ENCODE results near the gene DPF3.

Gene DPF3

GRCh38 chr14:72634691-72635616, 258.9 kb downstream of the DPF3 start:
- no peak for DNase-seq

GRCh38 chr14:72633551-72633950, 260.4 kb downstream of the DPF3 start:
- DNase-seq, result no peak

GRCh38 chr14:72632727-72633126, 261.2 kb downstream of the DPF3 start:
- no peak for DNase-seq

GRCh38 chr14:72631401-72631800, 262.5 kb downstream of the DPF3 start:
- no peak for DNase-seq

GRCh38 chr14:72630374-72630773, 263.5 kb downstream of the DPF3 start:
- no peak for DNase-seq

GRCh38 chr14:72629534-72629933, 264.4 kb downstream of the DPF3 start:
- no peak for DNase-seq

GRCh38 chr14:72625689-72626088, 268.2 kb downstream of the DPF3 start:
- no peak for DNase-seq

- no peak for DNase-seq
These were observed 272.4 kb downstream of the DPF3 start for GRCh38 chr14:72621387-72622065.

GRCh38 chr14:72619881-72620280, 274.0 kb downstream of the DPF3 start:
- DNase-seq, result no peak

GRCh38 chr14:72619111-72619571, 274.8 kb downstream of the DPF3 start:
- DNase-seq, result no peak

- no peak for DNase-seq
These were observed 275.5 kb downstream of the DPF3 start for GRCh38 chr14:72618424-72618823.

GRCh38 chr14:72617391-72618031, 276.4 kb downstream of the DPF3 start:
- no peak for DNase-seq

GRCh38 chr14:72616811-72617210, 277.1 kb downstream of the DPF3 start:
- no peak for DNase-seq

- no peak for DNase-seq
These were observed 277.6 kb downstream of the DPF3 start for GRCh38 chr14:72616294-72616693.

- no peak for DNase-seq
These were observed 278.3 kb downstream of the DPF3 start for GRCh38 chr14:72615451-72616121.

- no peak for DNase-seq
These were observed 278.9 kb downstream of the DPF3 start for GRCh38 chr14:72614891-72615415.

GRCh38 chr14:72614365-72614764, 279.5 kb downstream of the DPF3 start:
- no peak for DNase-seq

- no peak for DNase-seq
These were observed 280.0 kb downstream of the DPF3 start for GRCh38 chr14:72613975-72614319.

- no peak for DNase-seq
These were observed 280.5 kb downstream of the DPF3 start for GRCh38 chr14:72613231-72613974.

GRCh38 chr14:72612041-72612440, 281.9 kb downstream of the DPF3 start:
- DNase-seq, result no peak

GRCh38 chr14:72611506-72611905, 282.4 kb downstream of the DPF3 start:
- DNase-seq, result no peak

GRCh38 chr14:72610831-72611200, 283.1 kb downstream of the DPF3 start:
- no peak for DNase-seq
